HEK293 (cell line): ENCODE results near the gene TRMU.

Experiments used
- BCL6B ChIP-seq: fragments of 450-650 bp; formaldehyde crosslinking; IDR thresholded peaks from 2 replicates; pipeline ENCODE4 v1.5.1; 2017; ENCODE audit warnings: missing biosample characterization, missing genetic modification characterization
- CTCF ChIP-seq: fragments of 450-650 bp; formaldehyde crosslinking; IDR thresholded peaks from 2 replicates; pipeline ENCODE4 v1.5.1; 2016; ENCODE audit warnings: missing biosample characterization, missing genetic modification characterization
- HIC1 ChIP-seq: fragments of 450-650 bp; formaldehyde crosslinking; IDR thresholded peaks from 2 replicates; pipeline ENCODE4 v1.5.1; 2016; ENCODE audit warnings: missing biosample characterization, missing genetic modification characterization
- KLF10 ChIP-seq: fragments of 450-650 bp; IDR thresholded peaks from 2 replicates; pipeline ENCODE4 v1.5.1; 2018; ENCODE audit warnings: missing biosample characterization, mild to moderate bottlenecking, missing genetic modification characterization
- OSR2 ChIP-seq: fragments of 450-650 bp; formaldehyde crosslinking; IDR thresholded peaks from 2 replicates; pipeline ENCODE4 v1.5.1; 2016; ENCODE audit warnings: missing biosample characterization, missing genetic modification characterization
- REPIN1 ChIP-seq: fragments of 450-650 bp; formaldehyde crosslinking; IDR thresholded peaks from 2 replicates; pipeline ENCODE4 v1.5.1; 2017; ENCODE audit warnings: missing biosample characterization, missing genetic modification characterization, low read depth
- SP7 ChIP-seq: fragments of 450-650 bp; formaldehyde crosslinking; IDR thresholded peaks from 2 replicates; pipeline ENCODE4 v1.5.1; 2016; ENCODE audit warnings: missing biosample characterization, missing genetic modification characterization
- ZBTB48 ChIP-seq: fragments of 450-650 bp; formaldehyde crosslinking; IDR thresholded peaks from 2 replicates; pipeline ENCODE4 v1.5.1; 2016; ENCODE audit warnings: missing biosample characterization, missing genetic modification characterization
- ZFP41 ChIP-seq: fragments of 450-650 bp; formaldehyde crosslinking; IDR thresholded peaks from 2 replicates; pipeline ENCODE4 v1.5.1; 2016; ENCODE audit warnings: missing biosample characterization, missing genetic modification characterization, borderline replicate concordance
- ZNF132 ChIP-seq: fragments of 450-650 bp; formaldehyde crosslinking; IDR thresholded peaks from 2 replicates; pipeline ENCODE4 v1.5.1; 2017; ENCODE audit warnings: missing biosample characterization, missing genetic modification characterization, borderline replicate concordance
- ZNF184 ChIP-seq: fragments of 450-650 bp; IDR thresholded peaks from 2 replicates; pipeline ENCODE4 v1.5.1; 2018; ENCODE audit warnings: missing biosample characterization, mild to moderate bottlenecking, missing genetic modification characterization
- ZNF341 ChIP-seq: fragments of 450-650 bp; formaldehyde crosslinking; IDR thresholded peaks from 2 replicates; pipeline ENCODE4; 2016; ENCODE audit warnings: low read depth, missing biosample characterization, missing genetic modification characterization
- ZNF391 ChIP-seq: fragments of 450-650 bp; formaldehyde crosslinking; IDR thresholded peaks from 2 replicates; pipeline ENCODE4 v1.5.1; 2016; ENCODE audit warnings: low read depth, missing biosample characterization, missing genetic modification characterization, borderline replicate concordance
- ZNF416 ChIP-seq: fragments of 450-650 bp; formaldehyde crosslinking; IDR thresholded peaks from 2 replicates; pipeline ENCODE4 v1.5.1; 2016; ENCODE audit warnings: missing biosample characterization, missing genetic modification characterization
- ZNF561 ChIP-seq: fragments of 450-650 bp; IDR thresholded peaks from 2 replicates; pipeline ENCODE4 v1.5.1; 2018; ENCODE audit warnings: missing biosample characterization, missing genetic modification characterization, borderline replicate concordance
- ZNF596 ChIP-seq: fragments of 450-650 bp; IDR thresholded peaks from 2 replicates; pipeline ENCODE4 v1.5.0; 2018; ENCODE audit warnings: missing biosample characterization, mild to moderate bottlenecking, missing genetic modification characterization, moderate library complexity
- ZNF610 ChIP-seq: fragments of 450-650 bp; formaldehyde crosslinking; IDR thresholded peaks from 2 replicates; pipeline ENCODE4 v1.5.1; 2016; ENCODE audit warnings: missing biosample characterization, missing genetic modification characterization, borderline replicate concordance
- ZNF843 ChIP-seq: fragments of 450-650 bp; formaldehyde crosslinking; IDR thresholded peaks from 2 replicates; pipeline ENCODE4 v1.5.1; 2016; ENCODE audit warnings: missing biosample characterization, missing genetic modification characterization
- ZSCAN18 ChIP-seq: fragments of 450-650 bp; formaldehyde crosslinking; IDR thresholded peaks from 2 replicates; pipeline ENCODE4 v1.5.1; 2016; ENCODE audit warnings: missing biosample characterization, missing genetic modification characterization
- TF ChIP-seq, protein P1 (sequence below): fragments of 450-650 bp; formaldehyde crosslinking; conservative IDR thresholded peaks from 2 replicates; pipeline ENCODE4 v1.5.1; 2016; ENCODE audit warnings: low read depth, missing biosample characterization, missing genetic modification characterization
- TF ChIP-seq, protein P2 (sequence below): fragments of 450-650 bp; formaldehyde crosslinking; IDR thresholded peaks from 2 replicates; pipeline ENCODE4 v1.5.1; 2016; ENCODE audit warnings: missing biosample characterization, missing genetic modification characterization
- TF ChIP-seq, protein P3 (sequence below): fragments of 450-650 bp; formaldehyde crosslinking; IDR thresholded peaks from 2 replicates; pipeline ENCODE4 v1.5.1; 2017; ENCODE audit warnings: missing biosample characterization, missing genetic modification characterization
- TF ChIP-seq, protein P4 (sequence below): fragments of 450-650 bp; formaldehyde crosslinking; IDR thresholded peaks from 2 replicates; pipeline ENCODE4 v1.5.1; 2016; ENCODE audit warnings: missing biosample characterization, missing genetic modification characterization

TRMU gene

DNA sequence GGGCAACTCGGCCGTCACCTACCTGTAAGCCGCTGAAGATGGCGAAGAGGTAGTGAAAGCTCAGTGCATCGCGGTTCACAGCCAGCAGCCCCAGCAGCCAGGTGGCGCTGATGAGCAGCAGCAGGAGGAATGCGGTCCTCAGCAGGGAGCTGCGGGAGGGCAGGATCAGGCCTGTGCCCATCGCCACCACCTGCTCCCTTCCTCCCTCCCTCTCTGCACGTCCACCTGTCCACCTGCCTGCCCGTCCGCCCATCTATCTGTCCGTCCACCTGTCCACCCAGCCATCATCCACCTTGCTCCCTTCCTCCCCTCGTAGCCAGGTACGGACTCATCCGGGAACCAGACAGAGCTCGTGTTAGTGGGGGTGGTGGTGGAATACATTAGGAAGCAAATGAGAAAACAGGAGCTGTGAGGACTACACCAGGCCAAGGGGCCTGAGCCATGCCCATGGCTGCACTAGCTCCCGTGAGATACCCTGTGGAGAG lies 32.2 kb downstream of the TRMU start (continued):
- no peak for TF ChIP-seq ZSCAN18 (tag by site-specific recombination)
- TF ChIP-seq, protein P1, sequence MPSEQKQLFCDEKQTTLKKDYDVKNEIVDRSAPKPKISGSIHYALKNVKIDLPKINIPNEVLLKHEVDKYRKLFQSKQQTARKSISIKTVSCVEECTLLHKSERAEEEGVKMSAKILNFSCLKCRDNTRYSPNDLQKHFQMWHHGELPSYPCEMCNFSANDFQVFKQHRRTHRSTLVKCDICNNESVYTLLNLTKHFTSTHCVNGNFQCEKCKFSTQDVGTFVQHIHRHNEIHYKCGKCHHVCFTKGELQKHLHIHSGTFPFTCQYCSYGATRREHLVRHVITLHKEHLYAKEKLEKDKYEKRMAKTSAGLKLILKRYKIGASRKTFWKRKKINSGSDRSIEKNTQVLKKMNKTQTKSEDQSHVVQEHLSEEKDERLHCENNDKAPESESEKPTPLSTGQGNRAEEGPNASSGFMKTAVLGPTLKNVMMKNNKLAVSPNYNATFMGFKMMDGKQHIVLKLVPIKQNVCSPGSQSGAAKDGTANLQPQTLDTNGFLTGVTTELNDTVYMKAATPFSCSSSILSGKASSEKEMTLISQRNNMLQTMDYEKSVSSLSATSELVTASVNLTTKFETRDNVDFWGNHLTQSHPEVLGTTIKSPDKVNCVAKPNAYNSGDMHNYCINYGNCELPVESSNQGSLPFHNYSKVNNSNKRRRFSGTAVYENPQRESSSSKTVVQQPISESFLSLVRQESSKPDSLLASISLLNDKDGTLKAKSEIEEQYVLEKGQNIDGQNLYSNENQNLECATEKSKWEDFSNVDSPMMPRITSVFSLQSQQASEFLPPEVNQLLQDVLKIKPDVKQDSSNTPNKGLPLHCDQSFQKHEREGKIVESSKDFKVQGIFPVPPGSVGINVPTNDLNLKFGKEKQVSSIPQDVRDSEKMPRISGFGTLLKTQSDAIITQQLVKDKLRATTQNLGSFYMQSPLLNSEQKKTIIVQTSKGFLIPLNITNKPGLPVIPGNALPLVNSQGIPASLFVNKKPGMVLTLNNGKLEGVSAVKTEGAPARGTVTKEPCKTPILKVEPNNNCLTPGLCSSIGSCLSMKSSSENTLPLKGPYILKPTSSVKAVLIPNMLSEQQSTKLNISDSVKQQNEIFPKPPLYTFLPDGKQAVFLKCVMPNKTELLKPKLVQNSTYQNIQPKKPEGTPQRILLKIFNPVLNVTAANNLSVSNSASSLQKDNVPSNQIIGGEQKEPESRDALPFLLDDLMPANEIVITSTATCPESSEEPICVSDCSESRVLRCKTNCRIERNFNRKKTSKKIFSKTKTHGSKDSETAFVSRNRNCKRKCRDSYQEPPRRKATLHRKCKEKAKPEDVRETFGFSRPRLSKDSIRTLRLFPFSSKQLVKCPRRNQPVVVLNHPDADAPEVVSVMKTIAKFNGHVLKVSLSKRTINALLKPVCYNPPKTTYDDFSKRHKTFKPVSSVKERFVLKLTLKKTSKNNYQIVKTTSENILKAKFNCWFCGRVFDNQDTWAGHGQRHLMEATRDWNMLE, result no peak
- no peak for TF ChIP-seq SP7 (tag by site-specific recombination)
- TF ChIP-seq, protein P2, sequence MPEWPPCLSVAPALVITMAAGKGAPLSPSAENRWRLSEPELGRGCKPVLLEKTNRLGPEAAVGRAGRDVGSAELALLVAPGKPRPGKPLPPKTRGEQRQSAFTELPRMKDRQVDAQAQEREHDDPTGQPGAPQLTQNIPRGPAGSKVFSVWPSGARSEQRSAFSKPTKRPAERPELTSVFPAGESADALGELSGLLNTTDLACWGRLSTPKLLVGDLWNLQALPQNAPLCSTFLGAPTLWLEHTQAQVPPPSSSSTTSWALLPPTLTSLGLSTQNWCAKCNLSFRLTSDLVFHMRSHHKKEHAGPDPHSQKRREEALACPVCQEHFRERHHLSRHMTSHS (tag by site-specific recombination), result no peak
- 0 out of 2 replicates have a peak, but pooled peaks have one; percentile 32 for TF ChIP-seq ZBTB48 (tag by site-specific recombination)
- TF ChIP-seq REPIN1, result no peak
- TF ChIP-seq ZNF341, result no peak
- TF ChIP-seq ZNF610, result no peak
- TF ChIP-seq ZNF391 (tag by site-specific recombination), result no peak
- no peak for TF ChIP-seq ZNF843 (tag by site-specific recombination)
- TF ChIP-seq, protein P3, sequence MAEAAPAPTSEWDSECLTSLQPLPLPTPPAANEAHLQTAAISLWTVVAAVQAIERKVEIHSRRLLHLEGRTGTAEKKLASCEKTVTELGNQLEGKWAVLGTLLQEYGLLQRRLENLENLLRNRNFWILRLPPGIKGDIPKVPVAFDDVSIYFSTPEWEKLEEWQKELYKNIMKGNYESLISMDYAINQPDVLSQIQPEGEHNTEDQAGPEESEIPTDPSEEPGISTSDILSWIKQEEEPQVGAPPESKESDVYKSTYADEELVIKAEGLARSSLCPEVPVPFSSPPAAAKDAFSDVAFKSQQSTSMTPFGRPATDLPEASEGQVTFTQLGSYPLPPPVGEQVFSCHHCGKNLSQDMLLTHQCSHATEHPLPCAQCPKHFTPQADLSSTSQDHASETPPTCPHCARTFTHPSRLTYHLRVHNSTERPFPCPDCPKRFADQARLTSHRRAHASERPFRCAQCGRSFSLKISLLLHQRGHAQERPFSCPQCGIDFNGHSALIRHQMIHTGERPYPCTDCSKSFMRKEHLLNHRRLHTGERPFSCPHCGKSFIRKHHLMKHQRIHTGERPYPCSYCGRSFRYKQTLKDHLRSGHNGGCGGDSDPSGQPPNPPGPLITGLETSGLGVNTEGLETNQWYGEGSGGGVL (tag by site-specific recombination), result no peak
- TF ChIP-seq, protein P4, sequence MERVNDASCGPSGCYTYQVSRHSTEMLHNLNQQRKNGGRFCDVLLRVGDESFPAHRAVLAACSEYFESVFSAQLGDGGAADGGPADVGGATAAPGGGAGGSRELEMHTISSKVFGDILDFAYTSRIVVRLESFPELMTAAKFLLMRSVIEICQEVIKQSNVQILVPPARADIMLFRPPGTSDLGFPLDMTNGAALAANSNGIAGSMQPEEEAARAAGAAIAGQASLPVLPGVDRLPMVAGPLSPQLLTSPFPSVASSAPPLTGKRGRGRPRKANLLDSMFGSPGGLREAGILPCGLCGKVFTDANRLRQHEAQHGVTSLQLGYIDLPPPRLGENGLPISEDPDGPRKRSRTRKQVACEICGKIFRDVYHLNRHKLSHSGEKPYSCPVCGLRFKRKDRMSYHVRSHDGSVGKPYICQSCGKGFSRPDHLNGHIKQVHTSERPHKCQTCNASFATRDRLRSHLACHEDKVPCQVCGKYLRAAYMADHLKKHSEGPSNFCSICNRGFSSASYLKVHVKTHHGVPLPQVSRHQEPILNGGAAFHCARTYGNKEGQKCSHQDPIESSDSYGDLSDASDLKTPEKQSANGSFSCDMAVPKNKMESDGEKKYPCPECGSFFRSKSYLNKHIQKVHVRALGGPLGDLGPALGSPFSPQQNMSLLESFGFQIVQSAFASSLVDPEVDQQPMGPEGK (tag by site-specific recombination), result peak; percentile 49
- TF ChIP-seq OSR2 (tag by site-specific recombination), result 0 out of 2 replicates have a peak, but pooled peaks have one; percentile 14
- TF ChIP-seq ZFP41 (tag by site-specific recombination), result no peak
- TF ChIP-seq ZNF184, result no peak
- no peak for TF ChIP-seq KLF10 (tag by site-specific recombination)
- TF ChIP-seq ZNF132 (tag by site-specific recombination), result no peak
- no peak for TF ChIP-seq ZNF416 (tag by site-specific recombination)
- TF ChIP-seq BCL6B (tag by site-specific recombination), result no peak
- TF ChIP-seq ZNF596 (tag by site-specific recombination), result no peak
- no peak for TF ChIP-seq HIC1 (tag by site-specific recombination)
- TF ChIP-seq CTCF (tag by site-specific recombination), result peak; percentile 96
- TF ChIP-seq ZNF561 (tag by site-specific recombination), result no peak
